Uterus (tissue), 4 donors: ENCODE measurements around the gene CKB. TPM values are rescaled to one million over a fixed set of nuclear protein-coding genes. Genes with fewer than 3 reads are reported as not detected.

Experiments used
- DNase-seq, 2 donors: peaks; one replicate each; pipeline ENCODE4 v3.0.0-alpha.2; 2019 to 2020
- H3K27ac ChIP-seq, 2 donors: fragments of 200-600 bp; sonication (generic); 1 replicate in 1 of 2; 2 replicates in 1 of 2; pipeline ENCODE4 v1.5.1; 2016 to 2018
- H3K27me3 ChIP-seq, 2 donors: fragments of 200-600 bp; sonication (generic); one replicate each; pipeline ENCODE4 v1.5.1; 2018 to 2019; ENCODE audit warnings: control low read depth in 1 of 2
- H3K36me3 ChIP-seq, 2 donors: fragments of 200-600 bp; sonication (generic); one replicate each; pipeline ENCODE4 v1.5.1; 2019; ENCODE audit warnings: control low read depth in 1 of 2
- H3K4me1 ChIP-seq, 2 donors: fragments of 200-600 bp; sonication (generic); one replicate each; pipeline ENCODE4 v1.5.1; 2018 to 2019; ENCODE audit warnings: control low read depth in 1 of 2
- H3K4me3 ChIP-seq, 2 donors: fragments of 200-600 bp; sonication (generic); 1 replicate in 1 of 2; 2 replicates in 1 of 2; pipeline ENCODE4 v1.5.1; 2018 to 2019; ENCODE audit warnings: mild to moderate bottlenecking in 1 of 2
- H3K9me3 ChIP-seq, 2 donors: fragments of 200-600 bp; sonication (generic); one replicate each; pipeline ENCODE4 v1.5.1; 2019; ENCODE audit warnings: control low read depth in 1 of 2
- POLR2A ChIP-seq, 2 donors: fragments of 450-650 bp; IDR thresholded peaks; one replicate each; pipeline ENCODE4 v1.6.1; 2016; ENCODE audit warnings: antibody characterized with exemption in 2 of 2, mild to moderate bottlenecking in 1 of 2, moderate library complexity in 1 of 2
- intact Hi-C: fragments of 100-400 bp; cut with DNase I; formaldehyde crosslinking; loops from one replicate; pipeline ENCODE4 v1.15.1; 2023; ENCODE audit warnings: low total_unique reads
- total RNA-seq, 4 donors: library from RNA; depleted of rRNA in 3 of 4; stranded (reverse); fragments of >200 nt in 3 of 4; gene quantifications; one replicate each; pipeline versions ENCODE4 v1.1.0 to v1.2.4, GENCODE V29; 2014 to 2023
- TF ChIP-seq, protein P1 (sequence below), 4 experiments: fragments of 200-600 bp in 2 of 4; fragments of 450-650 bp in 2 of 4; sonication (generic) in 2 of 4; IDR thresholded peaks; one replicate each; pipeline ENCODE4 v1.5.1; 2016 to 2019; ENCODE audit warnings: antibody characterized with exemption in 4 of 4, mild to moderate bottlenecking in 2 of 4, moderate library complexity in 1 of 4
- donor health status: DM: yes; HTN: yes; CAD: no.

Gene CKB
- total RNA-seq, 4 donors from 2014 or later: 96.2 to 291 (median 218) TPM

- H3K36me3 ChIP-seq: no peaks in the 10 kb centered on the region
- H3K27ac ChIP-seq: peak within 1 kb of the TSS; percentile 95 to 96
- no peaks in the 10 kb centered on the region for H3K9me3 ChIP-seq
- no peaks in the 10 kb centered on the region for H3K27me3 ChIP-seq
- intact Hi-C loops: no loop called here
- peak; percentile 78 to 85 for DNase-seq
- peak within 1 kb of the TSS; percentile 68 to 98 for H3K4me3 ChIP-seq
- peaks cover 20 to 22% of the 10 kb centered on the region in 2 donors for H3K4me1 ChIP-seq
- peak in 1 of 2 donors; percentile 80 for TF ChIP-seq POLR2A (IDR thresholded peaks at IDR 0.05)
- TF ChIP-seq, protein P1, sequence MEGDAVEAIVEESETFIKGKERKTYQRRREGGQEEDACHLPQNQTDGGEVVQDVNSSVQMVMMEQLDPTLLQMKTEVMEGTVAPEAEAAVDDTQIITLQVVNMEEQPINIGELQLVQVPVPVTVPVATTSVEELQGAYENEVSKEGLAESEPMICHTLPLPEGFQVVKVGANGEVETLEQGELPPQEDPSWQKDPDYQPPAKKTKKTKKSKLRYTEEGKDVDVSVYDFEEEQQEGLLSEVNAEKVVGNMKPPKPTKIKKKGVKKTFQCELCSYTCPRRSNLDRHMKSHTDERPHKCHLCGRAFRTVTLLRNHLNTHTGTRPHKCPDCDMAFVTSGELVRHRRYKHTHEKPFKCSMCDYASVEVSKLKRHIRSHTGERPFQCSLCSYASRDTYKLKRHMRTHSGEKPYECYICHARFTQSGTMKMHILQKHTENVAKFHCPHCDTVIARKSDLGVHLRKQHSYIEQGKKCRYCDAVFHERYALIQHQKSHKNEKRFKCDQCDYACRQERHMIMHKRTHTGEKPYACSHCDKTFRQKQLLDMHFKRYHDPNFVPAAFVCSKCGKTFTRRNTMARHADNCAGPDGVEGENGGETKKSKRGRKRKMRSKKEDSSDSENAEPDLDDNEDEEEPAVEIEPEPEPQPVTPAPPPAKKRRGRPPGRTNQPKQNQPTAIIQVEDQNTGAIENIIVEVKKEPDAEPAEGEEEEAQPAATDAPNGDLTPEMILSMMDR (IDR thresholded peaks at IDR 0.05): peak in 2 of 4 experiments; percentile 34 to 38
These were observed 40.0 kb upstream of the CKB start, which contains the start of the genes BAG5 and COA8 for GRCh38 chr14:103562429-103563225. TSS of gene BAG5 (minus strand) at chr14:103562657. CDS start at chr14:103561164, 1,493 bp downstream. TSS of gene COA8 (plus strand) at chr14:103562960. CDS start at chr14:103563002, 42 bp downstream.

DNA sequence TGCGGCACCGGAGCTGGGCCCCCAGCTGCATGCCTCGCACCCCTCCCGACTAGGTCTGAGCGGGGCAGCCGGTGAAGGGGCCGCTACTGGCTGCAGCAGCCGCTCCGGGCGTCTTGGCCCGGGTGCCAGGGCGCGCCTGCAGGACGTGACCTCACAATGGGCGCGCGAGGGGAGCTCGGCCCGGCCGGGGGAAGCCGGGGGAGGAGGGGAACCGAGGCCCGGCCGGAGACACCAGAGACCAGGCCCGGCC, 39.5 kb upstream of the CKB start:
- no peaks in the 10 kb centered on the region for H3K27me3 ChIP-seq
- H3K4me1 ChIP-seq: peaks cover 20 to 27% of the 10 kb centered on the region in 2 donors
- TF ChIP-seq POLR2A (IDR thresholded peaks at IDR 0.05): no peak
- TF ChIP-seq, protein P1 (IDR thresholded peaks at IDR 0.05): no peak
- DNase-seq: peak in 1 of 2 donors; percentile 36
- H3K36me3 ChIP-seq: no peaks in the 10 kb centered on the region
- H3K27ac ChIP-seq: peak overlapping the region; percentile 95 to 96
- H3K9me3 ChIP-seq: no peaks in the 10 kb centered on the region
- intact Hi-C loops: no loop called here
- peak overlapping the region; percentile 68 to 98 for H3K4me3 ChIP-seq

GRCh38 chr14:103561381-103562178, 39.0 kb upstream of the CKB start:
- H3K4me1 ChIP-seq: peaks cover 20 to 29% of the 10 kb centered on the region in 2 donors
- TF ChIP-seq, protein P1 (IDR thresholded peaks at IDR 0.05): no peak
- no peak for TF ChIP-seq POLR2A (IDR thresholded peaks at IDR 0.05)
- H3K36me3 ChIP-seq: no peaks in the 10 kb centered on the region
- H3K4me3 ChIP-seq: peak overlapping the region; percentile 68 to 98
- peak; percentile 47 to 49 for DNase-seq
- H3K27ac ChIP-seq: peak overlapping the region; percentile 95 to 96
- H3K27me3 ChIP-seq: no peaks in the 10 kb centered on the region
- intact Hi-C loops: no loop called here
- H3K9me3 ChIP-seq: no peaks in the 10 kb centered on the region

DNA sequence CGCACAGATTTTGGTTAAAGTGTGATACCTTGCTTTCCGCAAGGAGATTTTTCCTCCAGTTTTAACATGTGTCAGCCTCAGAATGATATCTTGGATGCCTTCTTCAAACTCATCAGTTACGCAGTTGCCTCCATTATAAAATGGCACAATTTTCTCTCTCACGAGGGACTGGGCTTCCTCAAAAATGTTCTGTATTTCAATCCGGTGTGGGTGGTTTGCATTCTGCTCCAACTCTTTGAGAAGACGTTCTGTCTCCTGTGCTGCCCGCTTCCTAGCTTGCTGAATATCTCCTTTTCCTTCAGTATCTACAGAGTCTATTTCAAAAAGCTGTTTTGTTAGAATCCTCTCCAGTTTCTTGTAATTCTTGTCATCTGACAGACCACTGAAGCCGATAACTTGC, 38.1 kb upstream of the CKB start:
- no peaks in the 10 kb centered on the region for H3K9me3 ChIP-seq
- no peaks in the 10 kb centered on the region for H3K27me3 ChIP-seq
- peak overlapping the region in 1 of 2 donors; percentile 95 for H3K27ac ChIP-seq
- TF ChIP-seq, protein P1 (IDR thresholded peaks at IDR 0.05): no peak
- TF ChIP-seq POLR2A (IDR thresholded peaks at IDR 0.05): no peak
- no peaks in the 10 kb centered on the region for H3K36me3 ChIP-seq
- H3K4me1 ChIP-seq: peaks cover 20 to 29% of the 10 kb centered on the region in 2 donors
- no peak for DNase-seq
- H3K4me3 ChIP-seq: peak overlapping the region in 1 of 2 donors; percentile 98
- intact Hi-C loops: no loop called here

DNA sequence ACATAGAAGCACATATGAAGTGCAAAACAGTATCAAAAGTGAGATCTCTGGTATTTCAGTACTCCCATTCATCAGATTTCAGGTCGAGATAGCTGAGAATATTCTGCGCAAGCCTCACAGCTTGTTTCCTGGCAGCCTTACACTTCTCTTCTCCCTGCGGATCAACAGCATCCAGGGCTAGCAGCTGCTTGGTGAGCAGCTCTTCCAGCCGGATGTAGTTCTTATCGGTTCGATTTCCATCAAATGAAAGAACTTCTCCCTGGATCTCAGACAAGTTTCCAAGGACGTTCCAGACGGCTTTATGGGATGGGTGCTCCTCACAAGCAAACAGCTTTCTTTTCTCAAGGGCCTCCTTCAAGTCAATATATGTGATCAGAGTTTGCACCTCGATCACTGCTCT, 37.1 kb upstream of the CKB start:
- Histone ChIP-seq H3K36me3 (no peaks in the 10 kb centered on the region), H3K27me3 (no peaks in the 10 kb centered on the region), H3K27ac (peak overlapping the region; percentile 64 to 80), H3K4me3 (no peak overlapping the region), H3K4me1 (peaks cover 20 to 29% of the 10 kb centered on the region in 2 donors), H3K9me3 (no peaks in the 10 kb centered on the region)
- TF ChIP-seq, protein P1 (IDR thresholded peaks at IDR 0.05): no peak
- no peak for TF ChIP-seq POLR2A (IDR thresholded peaks at IDR 0.05)
- DNase-seq: no peak
- intact Hi-C loops: no loop called here
